ENCODE data around the gene PLEKHA7.
"Not testable (repeated sequence)": the region's sequence is repeated elsewhere in the genome, so short reads cannot be mapped to it uniquely, and the experiment has no call there.

PLEKHA7 gene

GRCh38 chr11:16876053-16876752 lies 138.0 kb downstream of the PLEKHA7 start:
- Histone ChIP-seq H3K27me3 (ENCODE audit: insufficient read depth, low read depth, severe bottlenecking) (no peaks in the 10 kb centered on the region), H3K9me3 (ENCODE audit: severe bottlenecking) (no peaks in the 10 kb centered on the region), H3K27ac (no peak overlapping the region), H3K4me3 (ENCODE audit: low read depth, low read length) (no peak overlapping the region), H3K36me3 (no peaks in the 10 kb centered on the region)
- DNase-seq, result no peak
- no peak for TF ChIP-seq CTCF (IDR thresholded peaks at IDR 0.05; ENCODE audit: low read depth, low read length)

- Histone ChIP-seq H3K4me3 (ENCODE audit: low read depth, low read length) (no peak overlapping the region), H3K27me3 (ENCODE audit: insufficient read depth, low read depth, severe bottlenecking) (no peaks in the 10 kb centered on the region), H3K9me3 (ENCODE audit: severe bottlenecking) (no peaks in the 10 kb centered on the region), H3K27ac (no peak overlapping the region), H3K36me3 (peaks cover 9% of the 10 kb centered on the region)
- no peak for TF ChIP-seq CTCF (IDR thresholded peaks at IDR 0.05; ENCODE audit: low read depth, low read length)
- DNase-seq, result no peak
These were observed 139.8 kb downstream of the PLEKHA7 start for GRCh38 chr11:16874275-16874975.

GRCh38 chr11:16873289-16873688 lies 140.9 kb downstream of the PLEKHA7 start:
- Histone ChIP-seq H3K4me3 (ENCODE audit: low read depth, low read length) (no peak overlapping the region), H3K27me3 (ENCODE audit: insufficient read depth, low read depth, severe bottlenecking) (no peaks in the 10 kb centered on the region)
- DNase-seq, result no peak

GRCh38 chr11:16871368-16871767 lies 142.8 kb downstream of the PLEKHA7 start:
- Histone ChIP-seq H3K27ac (no peak overlapping the region), H3K36me3 (peaks cover 39% of the 10 kb centered on the region), H3K9me3 (ENCODE audit: severe bottlenecking) (no peaks in the 10 kb centered on the region), H3K27me3 (ENCODE audit: insufficient read depth, low read depth, severe bottlenecking) (no peaks in the 10 kb centered on the region), H3K4me3 (ENCODE audit: low read depth, low read length) (no peak overlapping the region)
- TF ChIP-seq CTCF (IDR thresholded peaks at IDR 0.05; ENCODE audit: low read depth, low read length), result no peak
- DNase-seq, result no peak

More at GRCh38 chr11:16873289-16873688, 140.9 kb downstream of the PLEKHA7 start:
- Histone ChIP-seq H3K36me3 (peaks cover 20% of the 10 kb centered on the region), H3K27ac (no peak overlapping the region), H3K9me3 (ENCODE audit: severe bottlenecking) (no peaks in the 10 kb centered on the region)
- no peak for TF ChIP-seq CTCF (IDR thresholded peaks at IDR 0.05; ENCODE audit: low read depth, low read length)

- no peak overlapping the region for H3K27ac ChIP-seq
- H3K9me3 ChIP-seq (ENCODE audit: severe bottlenecking), result no peaks in the 10 kb centered on the region
- DNase-seq, result no peak
- no peak overlapping the region for H3K4me3 ChIP-seq (ENCODE audit: low read depth, low read length)
- no peaks in the 10 kb centered on the region for H3K27me3 ChIP-seq (ENCODE audit: insufficient read depth, low read depth, severe bottlenecking)
- no peak for TF ChIP-seq CTCF (IDR thresholded peaks at IDR 0.05; ENCODE audit: low read depth, low read length)
- H3K36me3 ChIP-seq, result peaks cover 50% of the 10 kb centered on the region
These were observed 147.1 kb downstream of the PLEKHA7 start for GRCh38 chr11:16867097-16867496.

- H3K27me3 ChIP-seq (ENCODE audit: insufficient read depth, low read depth, severe bottlenecking); H3K9me3 ChIP-seq (ENCODE audit: severe bottlenecking); DNase-seq; H3K27ac ChIP-seq; H3K4me3 ChIP-seq (ENCODE audit: low read depth, low read length): not testable (repeated sequence)
- peaks cover 41% of the 10 kb centered on the region for H3K36me3 ChIP-seq
These were observed 149.8 kb downstream of the PLEKHA7 start for GRCh38 chr11:16864428-16864827.

Data from WERI-Rb-1 (cell line).